ENCODE results near the gene PRKCB.

DNA sequence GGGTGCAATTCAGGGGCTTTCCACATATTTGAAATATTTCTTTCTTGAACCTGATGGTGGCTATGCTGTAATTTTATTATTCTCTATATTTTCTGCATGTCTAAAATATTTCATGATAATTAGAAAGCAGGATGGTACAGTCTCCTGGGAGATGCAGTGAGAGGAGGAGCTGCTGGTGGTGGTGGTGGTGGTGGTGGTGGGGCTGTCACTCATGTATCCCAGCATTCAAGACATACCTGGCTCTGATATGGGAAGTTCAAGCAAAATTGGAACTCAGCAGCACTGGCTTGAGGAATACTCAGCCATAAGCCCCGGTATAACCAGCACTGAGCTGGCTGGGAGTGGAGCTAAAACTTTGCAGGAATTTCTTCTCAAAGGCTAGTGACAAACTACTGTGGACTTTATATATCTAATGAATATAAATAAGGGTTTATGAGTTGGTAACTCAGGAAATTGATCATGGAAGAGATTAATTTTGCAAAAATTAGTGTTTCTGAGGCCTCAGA is 200.3 kb downstream of the PRKCB start:
- TF ChIP-seq EZH2 (IDR thresholded peaks at IDR 0.05; ENCODE audit: low read length, unreplicated experiment): no peak
- TF ChIP-seq, protein P1, sequence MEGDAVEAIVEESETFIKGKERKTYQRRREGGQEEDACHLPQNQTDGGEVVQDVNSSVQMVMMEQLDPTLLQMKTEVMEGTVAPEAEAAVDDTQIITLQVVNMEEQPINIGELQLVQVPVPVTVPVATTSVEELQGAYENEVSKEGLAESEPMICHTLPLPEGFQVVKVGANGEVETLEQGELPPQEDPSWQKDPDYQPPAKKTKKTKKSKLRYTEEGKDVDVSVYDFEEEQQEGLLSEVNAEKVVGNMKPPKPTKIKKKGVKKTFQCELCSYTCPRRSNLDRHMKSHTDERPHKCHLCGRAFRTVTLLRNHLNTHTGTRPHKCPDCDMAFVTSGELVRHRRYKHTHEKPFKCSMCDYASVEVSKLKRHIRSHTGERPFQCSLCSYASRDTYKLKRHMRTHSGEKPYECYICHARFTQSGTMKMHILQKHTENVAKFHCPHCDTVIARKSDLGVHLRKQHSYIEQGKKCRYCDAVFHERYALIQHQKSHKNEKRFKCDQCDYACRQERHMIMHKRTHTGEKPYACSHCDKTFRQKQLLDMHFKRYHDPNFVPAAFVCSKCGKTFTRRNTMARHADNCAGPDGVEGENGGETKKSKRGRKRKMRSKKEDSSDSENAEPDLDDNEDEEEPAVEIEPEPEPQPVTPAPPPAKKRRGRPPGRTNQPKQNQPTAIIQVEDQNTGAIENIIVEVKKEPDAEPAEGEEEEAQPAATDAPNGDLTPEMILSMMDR (conservative IDR thresholded peaks at IDR 0.05; ENCODE audit: low read depth, low read length): no peak
- no peak for TF ChIP-seq EZH2phosphoT487 (IDR thresholded peaks at IDR 0.05; ENCODE audit: borderline replicate concordance, low read length)

Data from PC-3 (cell line).